H1 (cell line): Measurements from ENCODE around the gene CYB561. TPM values are rescaled to one million over a fixed set of nuclear protein-coding genes. Genes with fewer than 3 reads are reported as not detected.

Source experiments
- CTCF ChIA-PET: fragments of 300-600 bp; sonication (Branson Sonifier 250); formaldehyde crosslinking; loops from one replicate; lab custom pipeline; 2021; ENCODE audit not compliant: partially characterized antibody; lab: Charles Lee
- POLR2A ChIA-PET: fragments of 300-600 bp; sonication (Branson Sonifier 250); formaldehyde crosslinking; loops from one replicate; lab custom pipeline; 2021; ENCODE audit warnings: inconsistent platforms; ENCODE audit not compliant: partially characterized antibody; lab: Charles Lee
- DNase-seq, 2 experiments: peaks; one replicate each; pipeline versions ENCODE4 v3.0.0 to v3.0.0-alpha.2; 2010 to 2022; ENCODE audit warnings: low spot score in 2 of 2, low read depth in 1 of 2, mixed read lengths in 1 of 2
- FAIRE-seq: peaks from 2 replicates; lab custom pipeline; 2011; peaks lifted over from hg19 to GRCh38; lab: Jason Lieb, UNC
- H2AFZ ChIP-seq: 2 replicates; pipeline ENCODE4 v1.8.1; 2012; ENCODE audit warnings: low read length, inconsistent platforms
- H2AK5ac ChIP-seq: 2 replicates; pipeline ENCODE4 v1.6.1; 2013; ENCODE audit warnings: low read depth, low read length
- H2BK120ac ChIP-seq: replicated peaks from 2 replicates; pipeline ENCODE3; 2013; ENCODE audit warnings: low read depth, low read length, inconsistent platforms
- H2BK12ac ChIP-seq: 2 replicates; pipeline ENCODE4 v1.6.1; 2013; ENCODE audit warnings: low read depth, low read length
- H2BK15ac ChIP-seq: 2 replicates; pipeline ENCODE4 v1.6.1; 2013; ENCODE audit warnings: low read length
- H2BK20ac ChIP-seq: 2 replicates; pipeline ENCODE4 v1.6.1; 2013; ENCODE audit warnings: low read length
- H2BK5ac ChIP-seq: 2 replicates; pipeline ENCODE4 v1.6.1; 2013; ENCODE audit warnings: low read depth, low read length
- H3K14ac ChIP-seq: 2 replicates; pipeline ENCODE4 v1.6.1; 2013; ENCODE audit warnings: inconsistent platforms; ENCODE audit not compliant: insufficient read length
- H3K18ac ChIP-seq: 2 replicates; pipeline ENCODE4 v1.6.1; 2013; ENCODE audit warnings: low read length; ENCODE audit errors: extremely low read depth
- H3K23ac ChIP-seq: 2 replicates; pipeline ENCODE4 v1.6.1; 2013; ENCODE audit warnings: inconsistent platforms; ENCODE audit not compliant: insufficient read length
- H3K23me2 ChIP-seq: 2 replicates; pipeline ENCODE4 v1.6.1; 2013; ENCODE audit warnings: low read depth, low read length
- H3K27ac ChIP-seq: 2 replicates; pipeline ENCODE4 v1.6.1; 2011; ENCODE audit warnings: low read depth, low read length, inconsistent platforms
- H3K27me3 ChIP-seq, 4 experiments: replicated peaks in 1 of 4; 1 replicate in 1 of 4; 2 replicates in 3 of 4; pipeline versions ENCODE4 v1.6.1 to v1.8.1; 2011 to 2013; ENCODE audit warnings: low read length in 3 of 4, mild to moderate bottlenecking in 3 of 4, inconsistent platforms in 2 of 4, mixed read lengths in 2 of 4, moderate library complexity in 1 of 4; ENCODE audit not compliant: control insufficient read depth in 3 of 4, insufficient read depth in 3 of 4; ENCODE audit errors: extremely low read depth in 1 of 4
- H3K36me3 ChIP-seq, 4 experiments: 2 replicates each; pipeline versions ENCODE4 v1.6.1 to v1.8.1; 2011 to 2013; ENCODE audit warnings: mild to moderate bottlenecking in 4 of 4, low read length in 3 of 4, moderate library complexity in 2 of 4, control low read depth in 1 of 4, inconsistent platforms in 1 of 4; ENCODE audit not compliant: insufficient read depth in 4 of 4, control insufficient read depth in 2 of 4
- H3K4ac ChIP-seq: replicated peaks from 2 replicates; pipeline ENCODE3; 2013; ENCODE audit warnings: low read length, low read depth, mixed read lengths, inconsistent platforms; ENCODE audit not compliant: insufficient read length
- H3K4me1 ChIP-seq, 4 experiments: replicated peaks in 1 of 4; 1 replicate in 1 of 4; 2 replicates in 3 of 4; pipeline versions ENCODE4 v1.6.1 to v1.8.1; 2011 to 2013; ENCODE audit warnings: low read length in 3 of 4, inconsistent platforms in 2 of 4, mixed read lengths in 1 of 4; ENCODE audit not compliant: insufficient read depth in 4 of 4, control insufficient read depth in 3 of 4
- H3K4me2 ChIP-seq, 2 experiments: 2 replicates each; pipeline versions ENCODE4 v1.6.1 to v1.8.1; 2011 to 2013; ENCODE audit warnings: low read depth in 2 of 2, low read length in 2 of 2, control low read depth in 1 of 2, inconsistent platforms in 1 of 2, mild to moderate bottlenecking in 1 of 2; ENCODE audit not compliant: insufficient read depth in 1 of 2
- H3K4me3 ChIP-seq, 4 experiments: fragments of 200-600, 300-600 bp in 1 of 4; sonication (generic), shearing (Covaris generic), sonication (Bioruptor Twin) in 1 of 4; 2 replicates each; pipeline versions ENCODE4 v1.5.1 to v1.8.1; 2011 to 2016; ENCODE audit warnings: low read length in 4 of 4, low read depth in 3 of 4, control low read depth in 2 of 4, inconsistent platforms in 2 of 4, mild to moderate bottlenecking in 2 of 4, mixed read lengths in 1 of 4, moderate library complexity in 1 of 4; ENCODE audit not compliant: insufficient read depth in 2 of 4; ENCODE audit errors: extremely low read depth in 1 of 4
- H3K56ac ChIP-seq: replicated peaks from 2 replicates; pipeline ENCODE3; 2013; ENCODE audit warnings: low read depth, mild to moderate bottlenecking, mixed read lengths, low read length, inconsistent platforms; ENCODE audit not compliant: insufficient read length
- H3K79me1 ChIP-seq: 2 replicates; pipeline ENCODE4 v1.6.1; 2013; ENCODE audit warnings: low read depth, low read length, control low read depth
- H3K79me2 ChIP-seq, 2 experiments: 2 replicates each; pipeline versions ENCODE4 v1.6.1 to v1.8.1; 2012 to 2013; ENCODE audit warnings: low read length in 2 of 2, mild to moderate bottlenecking in 2 of 2, inconsistent platforms in 1 of 2; ENCODE audit not compliant: insufficient read depth in 2 of 2, control insufficient read depth in 1 of 2
- H3K9ac ChIP-seq, 4 experiments: replicated peaks in 1 of 4; 1 replicate in 1 of 4; 2 replicates in 3 of 4; pipeline versions ENCODE4 v1.6.1 to v1.8.1; 2011 to 2013; ENCODE audit warnings: low read depth in 3 of 4, low read length in 3 of 4, control low read depth in 2 of 4, mild to moderate bottlenecking in 2 of 4, moderate library complexity in 2 of 4, inconsistent platforms in 1 of 4; ENCODE audit errors: extremely low read depth in 1 of 4
- H3K9me3 ChIP-seq, 2 experiments: 2 replicates each; pipeline versions ENCODE4 v1.6.1 to v1.8.1; 2012 to 2013; ENCODE audit warnings: mild to moderate bottlenecking in 2 of 2, moderate library complexity in 2 of 2, control low read depth in 1 of 2, inconsistent platforms in 1 of 2, low read depth in 1 of 2, low read length in 1 of 2, mixed read lengths in 1 of 2; ENCODE audit not compliant: insufficient read depth in 2 of 2
- H4K20me1 ChIP-seq, 2 experiments: replicated peaks in 1 of 2; 2 replicates each; pipeline versions ENCODE3 to v1.8.1; 2011 to 2013; ENCODE audit warnings: inconsistent platforms in 2 of 2, low read length in 2 of 2, mild to moderate bottlenecking in 1 of 2; ENCODE audit not compliant: insufficient read depth in 2 of 2, control insufficient read depth in 1 of 2
- H4K5ac ChIP-seq: 2 replicates; pipeline ENCODE4 v1.6.1; 2013; ENCODE audit warnings: low read length, low read depth, mixed read lengths, inconsistent platforms; ENCODE audit not compliant: insufficient read length
- H4K8ac ChIP-seq: 2 replicates; pipeline ENCODE4 v1.8.0; 2013; ENCODE audit warnings: mild to moderate bottlenecking, moderate library complexity, low read length, inconsistent platforms; ENCODE audit not compliant: insufficient read depth; ENCODE audit errors: extremely low read depth
- H4K91ac ChIP-seq: replicated peaks from 2 replicates; pipeline ENCODE3; 2013; ENCODE audit warnings: low read length, mixed read lengths, inconsistent platforms; ENCODE audit not compliant: insufficient read length
- BRCA1 ChIP-seq: IDR thresholded peaks from 2 replicates; pipeline ENCODE4 v1.6.1; 2012; ENCODE audit warnings: low read depth, low read length, improper control_type of control experiment
- SAP30 ChIP-seq: fragments of 300-600 bp; sonication (generic); IDR thresholded peaks from 2 replicates; pipeline ENCODE4 v1.7.1; 2012; ENCODE audit warnings: low read length, moderate library complexity, mild to moderate bottlenecking, inconsistent platforms; ENCODE audit not compliant: insufficient read depth, insufficient replicate concordance
- SP4 ChIP-seq: IDR thresholded peaks from 2 replicates; pipeline ENCODE4 v1.6.1; 2012; ENCODE audit warnings: low read length, inconsistent platforms
- WGBS, 2 experiments: shearing (Covaris generic) in 1 of 2; methylation state at CpG; one replicate each; pipeline versions ENCODE4 v1.1.6 to v1.1.7; 2013 to 2015; ENCODE audit warnings: low lambda C conversion rate in 2 of 2, mixed read lengths in 2 of 2, inconsistent platforms in 1 of 2, low coverage in 1 of 2, missing lambda C conversion rate in 1 of 2; ENCODE audit not compliant: insufficient replicate concordance in 2 of 2, insufficient coverage in 1 of 2, insufficient read length in 1 of 2; ENCODE audit errors: extremely low coverage in 1 of 2, missing lambda C conversion rate in 1 of 2; 5-methylcytosine and 5-hydroxymethylcytosine counted together
- polyA plus RNA-seq, 7 experiments: library from polyadenylated mRNA; depleted of rRNA in 3 of 7; stranded (reverse) in 5 of 7; unstranded in 2 of 7; fragments of >200 nt in 5 of 7; fragments of 200-250 nt in 2 of 7; gene quantifications; 1 replicate in 5 of 7; 2 replicates in 1 of 7; 4 replicates in 1 of 7; pipeline versions ENCODE4 v1.2.1 to v1.2.3, GENCODE V29; 2011 to 2013; ENCODE audit warnings: missing spikeins in 2 of 7, mixed read lengths in 2 of 7
- total RNA-seq: library from RNA; stranded (reverse); fragmentation: NEBNext Ultra II Directional; extraction: Animal tissue kit (Norgen Biotek cat#: 25700); gene quantifications from 2 replicates; pipeline ENCODE4 v1.2.1, GENCODE V29; 2021

CYB561 gene
- total and polyA plus RNA-seq, 2 of the 8 experiments (the other 6 are each of a cell fraction or from before 2014, with no cell fraction given), result 19.7 to 23.4 TPM

GRCh38 chr17:63475491-63476412 is 29.6 kb upstream of the CYB561 start:
- Histone ChIP-seq H3K4me1 (peaks cover 0 to 22% (median 17%) of the 10 kb centered on the region in 4 experiments; a peak in 6 of 7 replicates), H3K4me2 (peak overlapping the region; percentile 95), H3K9ac (no peak overlapping the region), H2BK20ac (no peak overlapping the region), H3K79me2 (no peaks in the 10 kb centered on the region), H3K9me3 (no peaks in the 10 kb centered on the region), H3K14ac (no peak overlapping the region), H2BK5ac (peak overlapping the region; percentile 48), H3K23me2 (peaks cover 11% of the 10 kb centered on the region), H3K27ac (no peak overlapping the region), H4K8ac (no peak overlapping the region; the same call in 1 of the 2 replicates), H3K23ac (no peak overlapping the region), H2BK120ac (no peak overlapping the region), H3K56ac (no peak overlapping the region), H2AFZ (no peak overlapping the region), H2AK5ac (no peak overlapping the region; the same call in 1 of the 2 replicates), H2BK12ac (peak overlapping the region; percentile 98; the same call in 1 of the 2 replicates), H4K91ac (peak overlapping the region; percentile 4), H3K79me1 (no peaks in the 10 kb centered on the region), H3K18ac (peak overlapping the region; percentile 89), H3K4me3 (peak overlapping the region; percentile 56 to 82 (median 59); a peak in 7 of 8 replicates), H2BK15ac (peak overlapping the region; percentile 25; the same call in 1 of the 2 replicates), H4K5ac (no peak overlapping the region), H3K36me3 (no peaks in the 10 kb centered on the region), H3K27me3 (peaks cover 0 to 27% (median 18%) of the 10 kb centered on the region in 4 experiments; a peak in 5 of 7 replicates), H3K4ac (no peak overlapping the region)
- FAIRE-seq (no peak), DNase-seq (peak in 1 of 2 experiments; percentile 54)
- ChIA-PET POLR2A (interaction anchor here (1.0 to 4.4 kb wide), 7 partner anchors 14 to 223 kb away, joined by 3 to 24 read pairs (median 3); partner anchors contain the start of gene CYB561), CTCF (interaction anchor here (0.7 to 27.9 kb wide), 5 partner anchors 12 to 152 kb away, joined by 3 to 758 read pairs (median 4); partner anchors contain the start of gene CYB561)
- TF ChIP-seq BRCA1 (no peak), SAP30 (peak; percentile 62), SP4 (no peak)
- TF ChIP-seq, all 59 proteins: peak for 1
- 58% methylated on average over 27 of the region's 28 CpGs; no CpG with 5 or more reads in 1 of the 2 experiments for WGBS, 2 experiments
- no peaks in the 10 kb centered on the region for H4K20me1 ChIP-seq
